HG02571 (cell line): Measurements from ENCODE around the gene TCP10L.
"Not testable (repeated sequence)": the region's sequence is repeated elsewhere in the genome, so short reads cannot be mapped to it uniquely, and the experiment has no call there.

ENCODE experiments used
- ATAC-seq: cut with Tn5 transposase; IDR thresholded peaks from one replicate; pipeline ENCODE4 v1.9.1; 2021; ENCODE audit warnings: mild to moderate bottlenecking, moderate library complexity; ENCODE audit not compliant: unreplicated experiment

Gene TCP10L

DNA sequence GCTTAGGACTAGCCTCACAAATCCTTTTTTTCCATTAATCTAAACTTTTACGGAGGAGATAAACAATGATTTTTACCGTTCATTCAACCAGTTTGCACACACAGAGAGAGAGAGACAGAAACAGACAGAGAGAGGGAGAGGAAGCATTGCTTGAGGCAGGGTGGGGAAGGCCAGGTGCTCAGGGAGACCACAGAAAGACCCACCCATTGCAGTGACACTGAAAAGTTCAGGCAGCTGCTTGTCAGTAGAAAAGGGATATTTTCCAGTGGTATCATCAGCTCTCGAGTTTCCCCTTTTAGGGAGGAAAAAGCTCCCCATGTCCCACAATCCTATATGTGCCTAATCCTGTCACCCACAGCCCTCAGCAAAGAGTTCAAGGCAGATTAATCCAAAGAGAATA lies 27.2 kb downstream of the TCP10L start:
- no peak for ATAC-seq

DNA sequence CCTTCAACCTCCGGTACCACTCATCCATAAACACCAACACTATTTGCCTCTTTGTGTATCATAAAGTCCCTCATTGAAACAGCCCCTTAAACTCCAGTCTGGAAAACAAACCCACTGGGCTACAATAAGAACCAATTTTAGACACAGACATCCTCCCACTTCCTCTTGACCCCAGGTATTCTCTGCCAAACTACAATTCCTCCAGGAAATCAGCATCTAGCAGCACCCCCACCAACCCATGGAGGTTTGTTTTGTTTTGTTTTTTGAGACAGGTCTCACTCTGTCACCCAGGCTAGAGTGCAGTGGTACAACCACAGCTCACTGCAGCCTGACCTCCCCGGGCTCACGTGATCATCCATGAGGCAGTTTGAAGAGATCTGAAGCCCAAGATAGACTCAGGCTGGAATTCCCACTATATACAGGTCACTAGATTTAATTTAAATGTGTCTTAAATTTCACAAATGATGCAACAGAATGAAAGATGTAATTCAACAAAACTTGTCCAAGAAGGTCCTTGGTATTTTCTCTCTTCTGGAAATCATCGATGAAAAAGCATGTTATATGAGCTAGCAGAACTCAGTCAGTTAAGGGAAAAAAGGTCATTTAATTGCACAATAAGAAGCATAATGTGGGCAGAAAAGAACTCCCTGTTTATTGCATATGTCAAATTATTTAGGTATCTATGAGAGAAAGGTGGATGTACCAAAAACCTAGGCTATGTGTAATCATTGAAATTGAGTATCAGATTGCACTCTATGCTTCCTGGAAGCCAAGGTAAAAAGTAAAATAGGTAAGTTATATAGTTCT lies 30.3 kb downstream of the TCP10L start:
- ATAC-seq = no peak

- ATAC-seq = no peak
Measured at GRCh38 chr21:32549886-32550285, 35.4 kb downstream of the TCP10L start.

GRCh38 chr21:32549440-32549839 lies 35.9 kb downstream of the TCP10L start:
- ATAC-seq = no peak

DNA sequence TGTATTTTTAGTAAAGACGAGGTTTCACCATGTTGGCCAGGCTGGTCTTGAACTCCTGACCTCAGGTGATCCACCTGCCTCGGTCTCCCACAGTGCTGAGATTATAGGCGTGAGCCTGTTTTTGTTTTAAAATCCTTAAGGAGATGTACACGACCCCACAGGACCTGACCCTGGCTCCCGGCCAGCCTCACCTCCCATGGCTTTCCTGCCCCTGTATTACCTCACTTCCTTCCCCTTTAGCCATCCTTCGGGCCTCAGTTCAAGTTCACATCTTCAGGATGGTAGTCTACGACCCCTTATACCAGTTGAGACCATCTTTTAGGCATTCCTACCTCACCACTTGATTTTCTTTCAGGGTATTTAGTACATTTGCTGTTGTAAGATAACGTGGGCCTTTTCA lies 36.3 kb downstream of the TCP10L start:
- no peak for ATAC-seq

- ATAC-seq = no peak
Measured at GRCh38 chr21:32547018-32547417, 38.3 kb downstream of the TCP10L start.

DNA sequence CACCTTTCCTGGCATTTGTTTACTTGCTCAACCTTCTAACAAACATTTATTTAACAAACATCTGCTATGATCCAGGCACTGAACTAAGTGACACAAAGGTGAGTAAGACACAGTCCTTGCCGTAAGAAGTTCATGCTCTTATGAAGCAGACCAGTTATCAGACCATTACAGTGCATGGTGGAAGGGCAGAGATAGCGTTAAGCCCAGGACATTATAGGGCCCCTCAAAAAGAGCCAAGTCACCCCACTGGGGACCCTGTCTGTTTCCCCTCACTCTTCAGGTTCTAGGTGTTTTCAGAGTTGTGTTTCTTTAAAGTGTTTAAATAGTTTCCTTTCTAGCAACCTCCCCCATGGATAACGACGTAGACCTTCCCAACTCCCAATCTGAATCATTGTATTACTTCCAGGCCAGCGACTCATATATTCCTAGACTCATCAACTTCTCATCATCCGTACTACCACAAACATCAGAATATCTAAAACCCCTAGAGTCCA lies 39.3 kb downstream of the TCP10L start:
- ATAC-seq = no peak

DNA sequence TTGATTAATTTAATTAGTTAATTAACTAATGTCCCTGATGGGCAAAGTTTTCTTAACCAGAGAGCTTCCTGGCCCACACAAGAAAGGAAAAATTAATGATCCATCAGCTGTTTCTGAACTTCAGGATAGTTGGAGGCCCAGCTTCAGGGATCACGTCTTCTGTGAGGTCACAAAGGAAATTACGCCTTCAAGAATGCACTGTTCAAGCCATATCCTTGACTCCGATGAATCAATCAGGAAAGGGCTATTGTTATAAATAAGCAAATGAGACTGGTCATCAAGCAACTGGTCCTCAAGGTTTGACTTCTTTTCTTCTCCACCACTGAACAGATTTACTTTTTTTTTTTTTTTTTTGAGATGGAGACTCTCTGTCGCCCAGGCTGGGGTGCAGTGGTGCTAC lies 40.6 kb downstream of the TCP10L start:
- ATAC-seq = no peak

DNA sequence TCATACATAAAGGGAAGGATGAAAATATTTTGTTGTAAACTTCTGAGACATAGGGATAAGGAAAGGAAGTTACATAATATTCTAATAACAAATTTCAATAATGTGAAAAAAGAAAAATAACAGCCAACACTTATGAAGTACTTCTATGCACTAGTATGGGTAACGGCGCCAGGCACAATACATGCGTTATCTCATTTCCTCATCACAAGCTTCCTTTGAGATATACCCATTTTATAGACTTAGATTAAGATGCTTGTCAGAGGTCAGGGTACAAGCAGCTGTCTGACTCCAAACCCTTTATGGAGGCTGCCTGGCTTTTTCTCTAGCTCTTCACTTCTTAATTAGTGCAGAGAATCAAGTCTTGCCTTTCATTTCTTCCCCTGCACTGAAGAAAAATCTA lies 41.3 kb downstream of the TCP10L start:
- no peak for ATAC-seq

DNA sequence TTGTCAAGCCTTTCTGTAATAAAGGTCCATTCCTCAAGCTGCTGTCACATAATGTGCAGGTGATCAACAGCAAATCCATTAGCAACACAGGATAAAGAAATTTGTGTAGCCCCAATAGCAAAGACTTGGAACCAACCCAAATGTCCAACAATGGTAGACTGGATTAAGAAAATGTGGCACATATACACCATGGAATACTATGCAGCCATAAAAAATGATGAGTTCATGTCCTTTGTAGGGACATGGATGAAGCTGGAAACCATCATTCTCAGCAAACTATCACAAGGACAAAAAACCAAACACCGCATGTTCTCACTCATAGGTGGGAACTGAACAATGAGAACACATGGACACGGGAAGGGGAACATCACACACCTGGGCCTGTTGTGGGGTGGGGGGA lies 42.3 kb downstream of the TCP10L start:
- not testable (repeated sequence) for ATAC-seq

- ATAC-seq = no peak
Measured at GRCh38 chr21:32539378-32539777, 45.9 kb downstream of the TCP10L start.

GRCh38 chr21:32538147-32538792 lies 47.1 kb downstream of the TCP10L start:
- ATAC-seq = no peak

DNA sequence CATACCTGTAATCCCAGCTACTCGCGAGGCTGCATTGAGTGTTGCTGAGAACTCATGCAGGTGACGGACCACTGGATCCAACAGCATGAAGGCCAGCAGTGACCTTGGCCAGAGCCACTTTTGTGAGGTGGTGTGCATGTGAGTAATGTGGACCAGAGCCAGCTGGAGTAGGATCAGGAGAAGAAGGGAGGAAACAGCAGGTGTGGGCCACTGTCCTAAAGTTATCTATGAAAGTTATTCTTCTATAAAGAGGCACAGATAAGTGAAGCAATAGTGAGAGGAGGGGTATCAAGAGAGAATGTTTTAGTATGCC lies 47.8 kb downstream of the TCP10L start:
- ATAC-seq = no peak

GRCh38 chr21:32535612-32536011 lies 49.7 kb downstream of the TCP10L start:
- no peak for ATAC-seq

DNA sequence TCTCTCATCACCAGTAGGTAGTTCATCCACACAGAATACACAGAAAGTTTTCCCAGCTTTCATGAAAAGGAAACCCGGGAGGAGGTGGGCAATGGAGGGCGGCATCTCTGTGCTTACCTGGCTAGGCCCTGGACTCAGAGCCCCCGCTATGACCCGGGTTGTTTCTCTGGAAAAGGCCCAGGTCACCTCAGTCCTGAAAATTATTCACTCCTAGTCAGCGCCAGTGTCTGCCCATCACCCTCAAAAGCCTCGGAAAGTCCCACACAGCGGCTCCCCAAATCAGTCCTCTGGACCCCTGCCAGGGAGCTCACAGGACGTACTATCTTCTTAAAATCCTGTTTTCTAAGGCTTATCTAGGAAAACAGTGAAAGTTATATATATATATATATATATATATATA lies 51.2 kb downstream of the TCP10L start:
- ATAC-seq = no peak

- ATAC-seq = no peak
Measured at GRCh38 chr21:32533611-32534010, 51.7 kb downstream of the TCP10L start.

- no peak for ATAC-seq
Measured at GRCh38 chr21:32533053-32533452, 52.3 kb downstream of the TCP10L start.

DNA sequence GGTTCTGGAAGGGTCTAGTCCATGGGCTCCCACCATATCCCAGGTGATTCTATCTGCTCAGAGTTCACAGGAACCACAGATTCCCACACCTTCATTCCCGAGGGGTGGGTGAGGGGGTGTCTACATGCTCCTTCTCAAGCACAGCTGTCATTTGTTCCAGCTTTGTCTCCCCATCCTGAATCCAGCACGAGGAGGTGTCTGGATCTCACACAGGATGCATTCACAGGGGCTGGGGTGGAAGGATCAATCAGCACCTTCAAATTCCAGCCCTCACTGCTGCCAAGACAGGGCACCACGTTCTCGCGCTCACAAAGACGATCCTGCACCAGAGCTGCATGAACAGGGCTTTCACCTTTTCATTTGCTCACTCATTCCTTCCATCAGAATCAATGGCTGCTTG lies 52.7 kb downstream of the TCP10L start:
- no peak for ATAC-seq

DNA sequence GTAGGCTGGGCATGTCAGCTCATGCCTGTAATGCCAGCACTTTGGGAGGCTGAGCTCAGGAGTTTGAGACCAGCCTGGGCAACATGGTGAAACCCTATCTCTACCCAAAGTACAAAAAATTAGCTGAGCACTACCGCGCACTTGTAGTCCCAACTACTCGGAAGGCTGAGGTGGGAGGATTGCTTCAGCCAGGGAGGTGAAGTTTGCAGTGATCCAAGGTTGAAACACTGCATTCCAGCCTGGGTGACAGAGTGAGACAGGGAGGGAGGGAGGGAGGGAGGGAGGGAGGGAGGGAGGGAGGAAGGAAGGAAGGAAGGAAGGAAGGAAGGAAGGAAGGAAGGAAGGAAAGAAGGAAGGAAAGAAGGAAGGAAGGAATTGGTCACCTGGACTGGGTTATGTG lies 53.8 kb downstream of the TCP10L start:
- not testable (repeated sequence) for ATAC-seq

GRCh38 chr21:32530809-32531208 lies 54.5 kb downstream of the TCP10L start:
- not testable (repeated sequence) for ATAC-seq

DNA sequence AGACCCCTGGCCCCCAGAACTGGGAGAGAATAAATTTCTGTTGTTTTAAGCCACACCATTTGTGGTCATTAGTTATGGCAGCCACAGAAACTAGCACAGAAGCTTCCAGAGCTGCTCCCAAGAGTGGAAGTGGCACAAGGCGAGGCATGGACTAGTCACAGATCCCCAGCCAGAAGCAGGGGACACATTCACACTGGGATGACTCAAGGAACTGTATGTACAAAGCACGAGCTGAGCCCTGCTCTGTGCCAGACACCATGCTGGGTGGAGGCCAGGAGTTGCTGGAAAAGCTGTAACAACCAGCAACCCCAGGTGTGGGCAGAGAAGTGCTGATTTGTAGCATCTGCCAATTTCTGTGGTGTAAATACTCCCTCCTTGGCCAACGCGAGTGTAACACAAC lies 55.6 kb downstream of the TCP10L start:
- no peak for ATAC-seq

GRCh38 chr21:32525282-32525681 lies 60.0 kb downstream of the TCP10L start:
- no peak for ATAC-seq
